Upper lobe of left lung (tissue), 6 donors: ENCODE measurements around the gene TOGARAM2. TPM values are rescaled to one million over a fixed set of nuclear protein-coding genes. Genes with fewer than 3 reads are reported as not detected.

ENCODE experiments used
- ATAC-seq, 2 donors: fragments of 200-7000 bp; cut with Tn5 transposase; one replicate each; pipeline ENCODE4 v1.9.1; 2022; ENCODE audit warnings: mild to moderate bottlenecking in 2 of 2, moderate library complexity in 2 of 2; ENCODE audit not compliant: low FRiP score in 2 of 2
- DNase-seq, 2 donors: peaks; one replicate each; pipeline ENCODE4 v3.0.0-alpha.2; 2019 to 2020
- H3K27ac ChIP-seq, 4 donors: fragments of 200-600 bp; sonication (generic); one replicate each; pipeline ENCODE4 v1.5.1; 2016 to 2019
- H3K27me3 ChIP-seq, 4 donors: fragments of 200-600 bp; sonication (generic); one replicate each; pipeline ENCODE4 v1.5.1; 2017 to 2019
- H3K36me3 ChIP-seq, 4 donors: fragments of 200-600 bp; sonication (generic); one replicate each; pipeline ENCODE4 v1.5.1; 2016 to 2019
- H3K4me1 ChIP-seq, 4 donors: fragments of 200-600 bp; sonication (generic); one replicate each; pipeline ENCODE4 v1.5.1; 2018 to 2019
- H3K4me3 ChIP-seq, 4 donors: fragments of 200-600 bp; sonication (generic); one replicate each; pipeline ENCODE4 v1.5.1; 2017 to 2019; ENCODE audit warnings: mild to moderate bottlenecking in 2 of 4, moderate library complexity in 1 of 4
- H3K9me3 ChIP-seq, 4 donors: fragments of 200-600 bp; sonication (generic); one replicate each; pipeline ENCODE4 v1.5.1; 2018 to 2019
- EP300 ChIP-seq, 4 donors: sonication (generic); formaldehyde crosslinking; IDR thresholded peaks; one replicate each; pipeline ENCODE4 v1.5.1; 2017; ENCODE audit warnings: antibody characterized with exemption in 4 of 4, control low read depth in 2 of 4
- POLR2A ChIP-seq, 4 donors: fragments of 450-650 bp; IDR thresholded peaks; one replicate each; pipeline ENCODE4 v1.5.1; 2016 to 2017; ENCODE audit warnings: antibody characterized with exemption in 4 of 4, mild to moderate bottlenecking in 2 of 4
- POLR2AphosphoS5 ChIP-seq, 2 donors: sonication (generic); formaldehyde crosslinking; IDR thresholded peaks; one replicate each; pipeline ENCODE4 v1.5.1; 2017; ENCODE audit warnings: antibody characterized with exemption in 2 of 2
- WGBS, 2 donors: methylation state at CpG; one replicate each; pipeline ENCODE4 v1.1.5; 2017 to 2018; 5-methylcytosine and 5-hydroxymethylcytosine counted together
- total RNA-seq, 6 donors: library from RNA; depleted of rRNA in 4 of 6; stranded (reverse); fragments of >200 nt in 4 of 6; gene quantifications; one replicate each; pipeline versions ENCODE4 v1.1.0 to v1.2.1, GENCODE V29; 2016 to 2021
- TF ChIP-seq, protein P1 (sequence below), 6 experiments: fragments of 450-650 bp in 4 of 6; fragments of 200-600 bp in 2 of 6; sonication (generic) in 2 of 6; IDR thresholded peaks; one replicate each; pipeline ENCODE4 v1.5.1; 2016 to 2019; ENCODE audit warnings: antibody characterized with exemption in 6 of 6
- donor health status: DM: no; HTN: no; CAD: no; lungs with moderate emphysema.
- donor health status: DM: no; HTN: yes; CAD: no; lungs with severe emphysema.

Gene TOGARAM2
- total RNA-seq, 6 donors from 2014 or later: 0.37 to 24.5 (median 10.9) TPM

DNA sequence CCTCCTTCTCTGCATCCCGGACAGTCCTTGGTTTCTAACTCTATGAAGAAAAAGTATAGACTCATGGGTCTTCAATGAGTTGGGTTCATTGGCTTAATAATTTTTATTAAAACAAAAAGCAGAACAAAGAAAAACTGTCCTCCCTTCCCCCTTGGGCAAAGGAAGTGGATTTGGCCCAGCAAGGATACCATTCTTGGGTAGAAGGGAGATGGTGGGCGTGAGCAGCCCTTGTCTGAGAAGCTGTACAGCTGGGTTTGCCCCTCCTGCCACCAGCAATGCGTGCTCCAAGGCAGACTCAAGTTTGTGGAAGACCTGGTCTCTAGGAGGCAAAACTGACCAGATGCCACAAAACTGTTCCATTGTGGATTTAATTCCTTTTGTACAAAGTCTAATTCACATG, 80.5 kb downstream of the TOGARAM2 start:
- 83 to 87% methylated on average over 3 of the region's 3 CpGs for WGBS, 2 donors
- H3K9me3 ChIP-seq: no peaks in the 10 kb centered on the region
- no peaks in the 10 kb centered on the region for H3K27me3 ChIP-seq
- no peaks in the 10 kb centered on the region for H3K36me3 ChIP-seq
- no peak overlapping the region for H3K27ac ChIP-seq
- no peak overlapping the region for H3K4me3 ChIP-seq
- ATAC-seq (no peak), DNase-seq (no peak)
- TF ChIP-seq POLR2AphosphoS5 (IDR thresholded peaks at IDR 0.05) (no peak), POLR2A (IDR thresholded peaks at IDR 0.05) (no peak), EP300 (IDR thresholded peaks at IDR 0.05) (no peak)
- TF ChIP-seq, protein P1, sequence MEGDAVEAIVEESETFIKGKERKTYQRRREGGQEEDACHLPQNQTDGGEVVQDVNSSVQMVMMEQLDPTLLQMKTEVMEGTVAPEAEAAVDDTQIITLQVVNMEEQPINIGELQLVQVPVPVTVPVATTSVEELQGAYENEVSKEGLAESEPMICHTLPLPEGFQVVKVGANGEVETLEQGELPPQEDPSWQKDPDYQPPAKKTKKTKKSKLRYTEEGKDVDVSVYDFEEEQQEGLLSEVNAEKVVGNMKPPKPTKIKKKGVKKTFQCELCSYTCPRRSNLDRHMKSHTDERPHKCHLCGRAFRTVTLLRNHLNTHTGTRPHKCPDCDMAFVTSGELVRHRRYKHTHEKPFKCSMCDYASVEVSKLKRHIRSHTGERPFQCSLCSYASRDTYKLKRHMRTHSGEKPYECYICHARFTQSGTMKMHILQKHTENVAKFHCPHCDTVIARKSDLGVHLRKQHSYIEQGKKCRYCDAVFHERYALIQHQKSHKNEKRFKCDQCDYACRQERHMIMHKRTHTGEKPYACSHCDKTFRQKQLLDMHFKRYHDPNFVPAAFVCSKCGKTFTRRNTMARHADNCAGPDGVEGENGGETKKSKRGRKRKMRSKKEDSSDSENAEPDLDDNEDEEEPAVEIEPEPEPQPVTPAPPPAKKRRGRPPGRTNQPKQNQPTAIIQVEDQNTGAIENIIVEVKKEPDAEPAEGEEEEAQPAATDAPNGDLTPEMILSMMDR (IDR thresholded peaks at IDR 0.05): no peak
- H3K4me1 ChIP-seq: peaks cover 2 to 30% (median 11%) of the 10 kb centered on the region in 4 donors

DNA sequence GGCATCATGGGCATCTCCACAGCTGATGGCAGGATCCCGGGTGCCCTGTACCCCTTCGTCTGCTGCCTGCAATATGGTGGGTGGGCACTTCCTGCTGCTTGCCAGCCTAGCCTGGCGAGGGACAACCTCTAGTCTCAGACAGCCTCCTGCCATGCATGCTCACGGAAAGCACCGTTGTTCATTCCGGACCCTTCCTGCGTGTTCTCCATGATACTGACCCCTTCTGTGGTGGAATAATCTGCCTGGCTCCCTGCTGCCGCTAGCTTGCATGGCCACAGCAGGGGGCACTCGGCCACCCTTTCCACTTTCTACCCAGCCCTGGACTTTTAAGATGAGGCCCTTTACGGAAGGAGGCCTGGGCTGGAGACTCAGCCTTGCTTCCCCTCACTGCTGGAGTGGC, 81.3 kb downstream of the TOGARAM2 start:
- ATAC-seq: no peak

GRCh38 chr2:29063056-29063455, 82.0 kb downstream of the TOGARAM2 start:
- DNase-seq (peak in 1 of 2 donors; percentile 82), ATAC-seq (peak in 1 of 2 donors; percentile 54)
- no peak for TF ChIP-seq EP300 (IDR thresholded peaks at IDR 0.05)
- no peak for TF ChIP-seq POLR2A (IDR thresholded peaks at IDR 0.05)
- no peak for TF ChIP-seq POLR2AphosphoS5 (IDR thresholded peaks at IDR 0.05)
- TF ChIP-seq, protein P1 (IDR thresholded peaks at IDR 0.05): no peak
- H3K36me3 ChIP-seq: no peaks in the 10 kb centered on the region
- H3K4me3 ChIP-seq: no peak overlapping the region
- 62% methylated on average over 6 of the region's 6 CpGs; no CpG with 5 or more reads in 1 of the 2 donors for WGBS, 2 donors
- no peak overlapping the region for H3K27ac ChIP-seq
- H3K9me3 ChIP-seq: no peaks in the 10 kb centered on the region
- H3K27me3 ChIP-seq: no peaks in the 10 kb centered on the region
- peaks cover 5 to 37% (median 11%) of the 10 kb centered on the region in 4 donors for H3K4me1 ChIP-seq

More for the DNA sequence above, 81.3 kb downstream of the TOGARAM2 start:
- Histone ChIP-seq H3K4me1 (peaks cover 5 to 37% (median 11%) of the 10 kb centered on the region in 4 donors), H3K27me3 (no peaks in the 10 kb centered on the region), H3K9me3 (no peaks in the 10 kb centered on the region), H3K36me3 (no peaks in the 10 kb centered on the region), H3K4me3 (no peak overlapping the region), H3K27ac (no peak overlapping the region)
- 93 to 97% methylated on average over 6 to 9 of the region's 10 CpGs for WGBS, 2 donors
- no peak for DNase-seq
- TF ChIP-seq EP300 (IDR thresholded peaks at IDR 0.05) (no peak), POLR2A (IDR thresholded peaks at IDR 0.05) (no peak), POLR2AphosphoS5 (IDR thresholded peaks at IDR 0.05) (no peak)
- TF ChIP-seq, protein P1 (IDR thresholded peaks at IDR 0.05): no peak

DNA sequence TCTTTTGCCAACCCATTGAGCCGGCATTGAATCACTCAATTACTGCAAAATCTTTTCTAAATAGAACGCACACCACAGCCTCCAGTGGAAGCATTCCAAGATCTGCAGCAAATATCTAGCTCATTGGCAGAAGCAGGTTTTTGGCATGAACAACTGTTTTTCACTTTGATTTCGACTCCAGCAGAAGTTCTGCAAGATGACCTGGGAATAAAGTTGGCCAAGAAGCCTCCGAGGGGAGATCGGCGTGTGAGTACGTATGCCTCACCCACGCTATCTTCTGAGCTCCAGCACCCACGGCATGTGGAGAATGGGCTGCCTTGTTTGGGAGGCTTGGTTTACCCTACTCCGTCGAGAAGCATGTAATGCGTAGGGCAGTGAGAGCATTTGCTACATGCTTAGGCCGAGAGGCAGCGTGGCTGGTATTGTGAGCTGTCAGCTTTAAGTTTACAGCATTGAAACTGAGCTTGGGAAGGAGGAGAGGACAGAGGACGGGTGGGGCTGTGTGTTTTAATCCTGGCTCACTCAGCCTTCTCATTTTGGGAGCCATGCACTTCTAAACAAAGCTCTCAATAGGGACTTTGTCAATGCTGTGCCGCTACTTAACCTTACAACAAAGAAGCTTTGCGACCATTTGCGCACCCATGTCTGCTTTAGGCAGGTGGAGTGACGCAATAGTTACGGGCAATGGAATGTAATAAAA, 82.7 kb downstream of the TOGARAM2 start:
- Histone ChIP-seq H3K9me3 (no peaks in the 10 kb centered on the region), H3K4me1 (peaks cover 5 to 37% (median 11%) of the 10 kb centered on the region in 4 donors), H3K27ac (no peak overlapping the region), H3K36me3 (no peaks in the 10 kb centered on the region), H3K27me3 (no peaks in the 10 kb centered on the region), H3K4me3 (peak overlapping the region in 1 of 4 donors; percentile 13)
- DNase-seq (no peak), ATAC-seq (peak in 1 of 2 donors; percentile 55)
- WGBS, 2 donors: 60 to 66% methylated on average over 20 of the region's 20 CpGs
- TF ChIP-seq, protein P1 (IDR thresholded peaks at IDR 0.05): no peak
- TF ChIP-seq POLR2A (IDR thresholded peaks at IDR 0.05): no peak
- TF ChIP-seq EP300 (IDR thresholded peaks at IDR 0.05): no peak
- TF ChIP-seq POLR2AphosphoS5 (IDR thresholded peaks at IDR 0.05): no peak

GRCh38 chr2:29064346-29064715, 83.2 kb downstream of the TOGARAM2 start:
- no peak for DNase-seq
- Histone ChIP-seq H3K9me3 (no peaks in the 10 kb centered on the region), H3K27ac (no peak overlapping the region), H3K27me3 (no peaks in the 10 kb centered on the region), H3K4me3 (no peak overlapping the region), H3K36me3 (no peaks in the 10 kb centered on the region), H3K4me1 (peaks cover 5 to 37% (median 11%) of the 10 kb centered on the region in 4 donors)
- ATAC-seq: no peak
- 83 to 87% methylated on average over 4 of the region's 4 CpGs for WGBS, 2 donors
- TF ChIP-seq POLR2A (IDR thresholded peaks at IDR 0.05): no peak
- no peak for TF ChIP-seq POLR2AphosphoS5 (IDR thresholded peaks at IDR 0.05)
- TF ChIP-seq, protein P1 (IDR thresholded peaks at IDR 0.05): no peak
- TF ChIP-seq EP300 (IDR thresholded peaks at IDR 0.05): no peak
